HepG2 (cell line): ENCODE results near the gene SENP6. TPM values are rescaled to one million over a fixed set of nuclear protein-coding genes. Genes with fewer than 3 reads are reported as not detected.

Experiments used
- ATAC-seq: fragments of 200-7000 bp; cut with Tn5 transposase; 3 replicates; pipeline ENCODE4 v1.9.1; 2020; ENCODE audit warnings: mild to moderate bottlenecking, moderate library complexity
- BruUV-seq: library from RNA; stranded (reverse); fragments of 400-500 nt; replicated peaks from 2 replicates; lab custom pipeline; 2021; lab: Mats Ljungman, UMichigan
- CTCF ChIA-PET: fragments of 300-600 bp; formaldehyde crosslinking; extraction: SDS; loops from one replicate; lab custom pipeline; 2021; ENCODE audit warnings: low total read pairs, inconsistent platforms, low intra/inter-chr PET ratio; lab: Yijun Ruan, JAX
- POLR2A ChIA-PET: fragments of 350-600 bp; sonication (Branson Sonifier 250); formaldehyde crosslinking; loops from one replicate; lab custom pipeline; 2020; ENCODE audit warnings: antibody characterized with exemption, inconsistent platforms; lab: Yijun Ruan, JAX
- DNase-seq: peaks from one replicate; pipeline ENCODE4 v3.0.0-alpha.2; 2015; ENCODE audit warnings: low spot score
- FAIRE-seq: peaks from 3 replicates; lab custom pipeline; 2011; peaks lifted over from hg19 to GRCh38; lab: Jason Lieb, UNC
- H2AFZ ChIP-seq: one replicate; pipeline ENCODE4 v1.6.1; 2011; ENCODE audit warnings: low read length, inconsistent platforms
- H3K27ac ChIP-seq: fragments of 300-600 bp; 3 replicates; pipeline ENCODE4 v1.8.0; 2011; ENCODE audit warnings: mixed run types, mild to moderate bottlenecking, mixed read lengths, low read length, inconsistent platforms; ENCODE audit not compliant: insufficient read depth; ENCODE audit errors: extremely low read length
- H3K27me3 ChIP-seq, 2 experiments: fragments of 200-600 bp in 1 of 2; 2 replicates in 1 of 2; 3 replicates in 1 of 2; pipeline versions ENCODE4 v1.6.0 to v1.8.0; 2011; ENCODE audit warnings: low read length in 2 of 2, mild to moderate bottlenecking in 2 of 2, moderate library complexity in 2 of 2, inconsistent platforms in 1 of 2; ENCODE audit not compliant: insufficient read depth in 2 of 2, control insufficient read depth in 1 of 2
- H3K36me3 ChIP-seq, 2 experiments: fragments of 200-600 bp in 1 of 2; replicated peaks in 1 of 2; 2 replicates in 1 of 2; 3 replicates in 1 of 2; pipeline versions ENCODE4 v1.5.1 to v1.8.0; 2011; ENCODE audit warnings: low read length in 2 of 2, inconsistent platforms in 1 of 2; ENCODE audit not compliant: insufficient read depth in 2 of 2, control insufficient read depth in 1 of 2
- H3K4me1 ChIP-seq: 2 replicates; pipeline ENCODE4 v1.5.1; 2012; ENCODE audit warnings: low read length, inconsistent platforms; ENCODE audit not compliant: insufficient read depth
- H3K4me2 ChIP-seq: 2 replicates; pipeline ENCODE4 v1.6.0; 2011; ENCODE audit warnings: low read depth, low read length, inconsistent platforms
- H3K4me3 ChIP-seq, 3 experiments: fragments of 200-600 bp in 1 of 3; sonication (generic), shearing (Covaris generic) in 1 of 3; replicated peaks in 1 of 3; 2 replicates each; pipeline ENCODE4 v1.5.1; 2011 to 2016; ENCODE audit warnings: low read length in 3 of 3, inconsistent platforms in 2 of 3, low read depth in 2 of 3, mild to moderate bottlenecking in 2 of 3, control low read depth in 1 of 3, mixed read lengths in 1 of 3; ENCODE audit not compliant: insufficient read depth in 1 of 3
- H3K79me2 ChIP-seq: one replicate; pipeline ENCODE4 v1.6.1; 2011; ENCODE audit warnings: low read length, inconsistent platforms; ENCODE audit not compliant: insufficient read depth
- H3K9ac ChIP-seq: 2 replicates; pipeline ENCODE4 v1.6.0; 2011; ENCODE audit warnings: mild to moderate bottlenecking, low read depth, low read length, inconsistent platforms; ENCODE audit not compliant: insufficient read depth
- H3K9me3 ChIP-seq: 2 replicates; pipeline ENCODE4 v1.5.1; 2012; ENCODE audit warnings: mild to moderate bottlenecking, low read length
- H4K20me1 ChIP-seq: 2 replicates; pipeline ENCODE4 v1.6.0; 2011; ENCODE audit warnings: inconsistent platforms, mild to moderate bottlenecking, low read length, moderate library complexity; ENCODE audit not compliant: insufficient read depth
- CHCHD3 ChIP-seq: sonication (generic); formaldehyde crosslinking; IDR thresholded peaks from 2 replicates; pipeline ENCODE4 v1.8.0; 2022; ENCODE audit warnings: mild to moderate bottlenecking, missing genetic modification reagents, moderate library complexity
- FOXA1 ChIP-seq, 2 experiments: fragments of 450-650 bp in 1 of 2; sonication (generic) in 1 of 2; formaldehyde crosslinking in 1 of 2; IDR thresholded peaks; 2 replicates each; pipeline versions ENCODE4 v1.4.0 to v1.6.1; 2016 to 2020; ENCODE audit warnings: missing genetic modification reagents in 1 of 2
- KDM6A ChIP-seq: IDR thresholded peaks from 2 replicates; pipeline ENCODE4 v1.6.1; 2016; ENCODE audit warnings: low read depth
- MYPOP ChIP-seq: sonication (generic); formaldehyde crosslinking; IDR thresholded peaks from 2 replicates; pipeline ENCODE4 v1.8.1; 2023; ENCODE audit warnings: mild to moderate bottlenecking, moderate library complexity, missing genetic modification reagents
- REL ChIP-seq: sonication (generic); formaldehyde crosslinking; conservative IDR thresholded peaks from 2 replicates; pipeline ENCODE4 v1.8.0; 2022; ENCODE audit warnings: mild to moderate bottlenecking, missing genetic modification reagents, moderate library complexity
- SIN3A ChIP-seq: IDR thresholded peaks from 2 replicates; pipeline ENCODE4 v1.6.1; 2011; ENCODE audit warnings: low read depth, mild to moderate bottlenecking, control low read depth, low read length, borderline replicate concordance
- SP4 ChIP-seq: sonication (generic); formaldehyde crosslinking; IDR thresholded peaks from 2 replicates; pipeline ENCODE4 v1.8.1; 2023; ENCODE audit warnings: mild to moderate bottlenecking, missing genetic modification reagents
- SUZ12 ChIP-seq: fragments of 150-350 bp; IDR thresholded peaks from 2 replicates; pipeline ENCODE4 v1.6.1; 2014; ENCODE audit warnings: low read depth, low read length
- TCF7L2 ChIP-seq: IDR thresholded peaks from 2 replicates; pipeline ENCODE4 v1.6.1; 2011; ENCODE audit warnings: mild to moderate bottlenecking, low read depth, low read length, moderate library complexity
- U2AF1 ChIP-seq: fragments of 200-400 bp; formaldehyde crosslinking; optimal IDR thresholded peaks from 2 replicates; pipeline ENCODE3; 2017; ENCODE audit warnings: mild to moderate bottlenecking, low read depth, low read length
- ZNF615 ChIP-seq: sonication (generic); formaldehyde crosslinking; IDR thresholded peaks from 2 replicates; pipeline ENCODE4 v1.5.0; 2020; ENCODE audit warnings: mild to moderate bottlenecking, missing genetic modification reagents, borderline replicate concordance
- ZNF800 ChIP-seq: sonication (generic); formaldehyde crosslinking; IDR thresholded peaks from 2 replicates; pipeline ENCODE4 v1.4.0; 2020; ENCODE audit warnings: missing genetic modification reagents
- ZSCAN29 ChIP-seq: sonication (generic); formaldehyde crosslinking; conservative IDR thresholded peaks from 2 replicates; pipeline ENCODE4 v1.4.0; 2020; ENCODE audit warnings: mild to moderate bottlenecking, missing genetic modification reagents
- WGBS: methylation state at CpG from one replicate; pipeline ENCODE4 v1.1.6; 2017; ENCODE audit warnings: low lambda C conversion rate; 5-methylcytosine and 5-hydroxymethylcytosine counted together
- in situ Hi-C: cut with HindIII; loops from 2 replicates; pipeline ENCODE4 v1.10.0; 2017; ENCODE audit warnings: low pct_unique_long_range_greater_than_20kb; ENCODE audit not compliant: extremely low pct_ligation_motif_present
- intact Hi-C: fragments of 100-400 bp; cut with micrococcal nuclease; formaldehyde crosslinking; loops from one replicate; pipeline ENCODE4 v1.10.0; 2022; ENCODE audit not compliant: unreplicated experiment
- polyA plus RNA-seq, 8 experiments: library from polyadenylated mRNA; depleted of rRNA in 3 of 8; stranded (reverse) in 7 of 8; unstranded in 1 of 8; fragments of >200 nt; fragmentation: Illumina TruSeq in 4 of 8; extraction: Trizol in 4 of 8; gene quantifications; 2 replicates each; pipeline versions ENCODE4 v1.2.1 to v1.2.3, GENCODE V29; 2011 to 2016; ENCODE audit warnings: low read depth in 4 of 8, missing spikeins in 1 of 8, mixed read lengths in 1 of 8; ENCODE audit not compliant: insufficient read depth in 1 of 8
- total RNA-seq, 5 experiments: library from RNA; depleted of rRNA; stranded (reverse); fragments of >200 nt; fragmentation: Illumina TruSeq; extraction: Trizol; gene quantifications; 2 replicates each; pipeline ENCODE4 v1.2.3, GENCODE V29; 2016; ENCODE audit warnings: low read depth in 1 of 5
- TF ChIP-seq, protein P1 (sequence below): sonication (generic); formaldehyde crosslinking; IDR thresholded peaks from 2 replicates; pipeline ENCODE4 v1.5.0; 2020; ENCODE audit warnings: missing genetic modification reagents
- TF ChIP-seq, protein P2 (sequence below): sonication (generic); formaldehyde crosslinking; IDR thresholded peaks from 2 replicates; pipeline ENCODE4 v1.8.0; 2022; ENCODE audit warnings: mild to moderate bottlenecking, missing genetic modification reagents, borderline replicate concordance

SENP6 gene
- total and polyA plus RNA-seq, 2 of the 13 experiments (the other 11 are each of a cell fraction or from before 2014, with no cell fraction given): 21.9 to 50.1 TPM

- Histone ChIP-seq H3K9ac (no peak overlapping the region), H2AFZ (no peak overlapping the region), H3K9me3 (no peaks in the 10 kb centered on the region), H3K27me3 (no peaks in the 10 kb centered on the region; a peak in 1 of 5 replicates), H4K20me1 (peaks cover 52% of the 10 kb centered on the region), H3K27ac (no peak overlapping the region), H3K79me2 (peaks cover 95% of the 10 kb centered on the region), H3K4me2 (peak overlapping the region; percentile 5; the same call in 1 of the 2 replicates), H3K36me3 (no peaks in the 10 kb centered on the region), H3K4me1 (peaks cover 60% of the 10 kb centered on the region), H3K4me3 (no peak overlapping the region)
- ChIA-PET CTCF (no interaction called here), POLR2A (no interaction called here)
- DNase-seq (no peak), ATAC-seq (no peak), FAIRE-seq (no peak)
- intact Hi-C loops (no loop called here), in situ Hi-C loops (no loop called here)
- WGBS: 95% methylated on average over 4 of the region's 4 CpGs
- BruUV-seq: no TSS peak
- TF ChIP-seq, protein P1, sequence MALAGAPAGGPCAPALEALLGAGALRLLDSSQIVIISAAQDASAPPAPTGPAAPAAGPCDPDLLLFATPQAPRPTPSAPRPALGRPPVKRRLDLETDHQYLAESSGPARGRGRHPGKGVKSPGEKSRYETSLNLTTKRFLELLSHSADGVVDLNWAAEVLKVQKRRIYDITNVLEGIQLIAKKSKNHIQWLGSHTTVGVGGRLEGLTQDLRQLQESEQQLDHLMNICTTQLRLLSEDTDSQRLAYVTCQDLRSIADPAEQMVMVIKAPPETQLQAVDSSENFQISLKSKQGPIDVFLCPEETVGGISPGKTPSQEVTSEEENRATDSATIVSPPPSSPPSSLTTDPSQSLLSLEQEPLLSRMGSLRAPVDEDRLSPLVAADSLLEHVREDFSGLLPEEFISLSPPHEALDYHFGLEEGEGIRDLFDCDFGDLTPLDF (CRISPR knock-in tag): no peak
- TF ChIP-seq SUZ12 (no peak), MYPOP (CRISPR knock-in tag) (no peak), FOXA1 (IDR thresholded peaks at IDR 0.05) (no peak), FOXA1 (CRISPR knock-in tag; IDR thresholded peaks at IDR 0.05) (no peak), TCF7L2 (no peak), SIN3A (no peak), ZNF800 (CRISPR knock-in tag) (no peak), ZNF615 (CRISPR knock-in tag) (no peak), KDM6A (CRISPR knock-in tag) (no peak), ZSCAN29 (CRISPR knock-in tag) (no peak), U2AF1 (no peak), REL (CRISPR knock-in tag) (no peak), CHCHD3 (no peak), SP4 (CRISPR knock-in tag) (no peak)
- TF ChIP-seq, protein P2, sequence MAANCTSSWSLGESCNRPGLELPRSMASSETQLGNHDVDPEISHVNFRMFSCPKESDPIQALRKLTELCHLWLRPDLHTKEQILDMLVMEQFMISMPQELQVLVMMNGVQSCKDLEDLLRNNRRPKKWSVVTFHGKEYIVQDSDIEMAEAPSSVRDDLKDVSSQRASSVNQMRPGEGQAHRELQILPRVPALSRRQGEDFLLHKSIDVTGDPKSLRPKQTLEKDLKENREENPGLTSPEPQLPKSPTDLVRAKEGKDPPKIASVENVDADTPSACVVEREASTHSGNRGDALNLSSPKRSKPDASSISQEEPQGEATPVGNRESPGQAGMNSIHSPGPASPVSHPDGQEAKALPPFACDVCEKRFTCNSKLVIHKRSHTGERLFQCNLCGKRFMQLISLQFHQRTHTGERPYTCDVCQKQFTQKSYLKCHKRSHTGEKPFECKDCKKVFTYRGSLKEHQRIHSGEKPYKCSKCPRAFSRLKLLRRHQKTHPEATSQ (CRISPR knock-in tag): no peak
Observed at GRCh38 chr6:75605635-75606034, 4.0 kb downstream of the SENP6 start.
